SK-N-SH treated with all-trans-retinoic acid at 6 μM for 48 hours (cell line): ENCODE results near the gene BCAR3.

Experiments used
- ARNTL ChIP-seq: fragments of 450-650 bp; formaldehyde crosslinking; IDR thresholded peaks from 2 replicates; pipeline ENCODE4 v1.5.0; 2020; ENCODE audit warnings: low read depth, mild to moderate bottlenecking, moderate library complexity, borderline replicate concordance
- CSDC2 ChIP-seq: fragments of 250-450 bp; sonication (Bioruptor Pico); IDR thresholded peaks from 2 replicates; pipeline ENCODE4 v1.5.0; 2020; ENCODE audit warnings: mild to moderate bottlenecking, moderate library complexity
- OSR1 ChIP-seq: fragments of 250-450 bp; sonication (Bioruptor Pico); IDR thresholded peaks from 2 replicates; pipeline ENCODE4 v1.8.0; 2022; ENCODE audit warnings: moderate library complexity, mild to moderate bottlenecking, inconsistent platforms
- PPARA ChIP-seq: fragments of 250-450 bp; sonication (Bioruptor Pico); IDR thresholded peaks from 2 replicates; pipeline ENCODE4 v1.5.0; 2020; ENCODE audit warnings: mild to moderate bottlenecking, borderline replicate concordance
- RARB ChIP-seq: fragments of 250-450 bp; sonication (Bioruptor Pico); IDR thresholded peaks from 2 replicates; pipeline ENCODE4 v1.8.0; 2021; ENCODE audit warnings: mild to moderate bottlenecking, moderate library complexity
- ZFP30 ChIP-seq: fragments of 450-650 bp; formaldehyde crosslinking; IDR thresholded peaks from 2 replicates; pipeline ENCODE4 v1.5.0; 2022; ENCODE audit warnings: mild to moderate bottlenecking, moderate library complexity
- TF ChIP-seq, protein P1 (sequence below): fragments of 250-450 bp; sonication (Bioruptor Pico); IDR thresholded peaks from 2 replicates; pipeline ENCODE4 v1.8.0; 2020; ENCODE audit warnings: mild to moderate bottlenecking, moderate library complexity, borderline replicate concordance
- TF ChIP-seq, protein P2 (sequence below): fragments of 250-450 bp; sonication (Bioruptor Pico); IDR thresholded peaks from 2 replicates; pipeline ENCODE4 v1.8.0; 2021; ENCODE audit warnings: low read depth, mild to moderate bottlenecking, moderate library complexity, borderline replicate concordance
- TF ChIP-seq, protein P3 (sequence below): fragments of 250-450 bp; sonication (Bioruptor Pico); IDR thresholded peaks from 2 replicates; pipeline ENCODE4 v1.5.1; 2020; ENCODE audit warnings: low read depth, mild to moderate bottlenecking, moderate library complexity

DNA sequence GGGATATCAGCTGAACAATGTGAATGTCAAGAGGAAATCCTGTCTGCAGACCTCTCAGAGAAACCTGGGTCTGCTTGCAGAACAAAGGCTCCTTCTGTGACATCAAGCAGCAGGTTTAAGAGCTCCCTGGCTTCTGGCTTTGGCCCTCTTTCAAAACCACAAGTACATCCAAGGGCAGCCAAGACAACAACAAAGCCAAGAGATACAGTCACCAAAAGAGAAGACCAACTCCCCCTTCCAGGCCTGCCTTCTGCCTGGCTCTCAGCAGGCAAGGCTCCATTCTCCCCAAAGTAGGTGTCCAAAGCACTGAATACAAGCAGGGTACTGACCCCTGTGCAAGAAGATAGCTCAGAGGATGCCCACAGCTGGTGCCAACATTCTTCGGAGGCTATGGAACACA, 11.5 kb downstream of the BCAR3 start:
- TF ChIP-seq ZFP30 (no peak), ARNTL (no peak), PPARA (CRISPR knock-in tag) (no peak), OSR1 (CRISPR knock-in tag) (no peak), CSDC2 (CRISPR knock-in tag) (no peak), RARB (no peak)
- TF ChIP-seq, protein P1, sequence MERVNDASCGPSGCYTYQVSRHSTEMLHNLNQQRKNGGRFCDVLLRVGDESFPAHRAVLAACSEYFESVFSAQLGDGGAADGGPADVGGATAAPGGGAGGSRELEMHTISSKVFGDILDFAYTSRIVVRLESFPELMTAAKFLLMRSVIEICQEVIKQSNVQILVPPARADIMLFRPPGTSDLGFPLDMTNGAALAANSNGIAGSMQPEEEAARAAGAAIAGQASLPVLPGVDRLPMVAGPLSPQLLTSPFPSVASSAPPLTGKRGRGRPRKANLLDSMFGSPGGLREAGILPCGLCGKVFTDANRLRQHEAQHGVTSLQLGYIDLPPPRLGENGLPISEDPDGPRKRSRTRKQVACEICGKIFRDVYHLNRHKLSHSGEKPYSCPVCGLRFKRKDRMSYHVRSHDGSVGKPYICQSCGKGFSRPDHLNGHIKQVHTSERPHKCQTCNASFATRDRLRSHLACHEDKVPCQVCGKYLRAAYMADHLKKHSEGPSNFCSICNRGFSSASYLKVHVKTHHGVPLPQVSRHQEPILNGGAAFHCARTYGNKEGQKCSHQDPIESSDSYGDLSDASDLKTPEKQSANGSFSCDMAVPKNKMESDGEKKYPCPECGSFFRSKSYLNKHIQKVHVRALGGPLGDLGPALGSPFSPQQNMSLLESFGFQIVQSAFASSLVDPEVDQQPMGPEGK = no peak
- TF ChIP-seq, protein P2, sequence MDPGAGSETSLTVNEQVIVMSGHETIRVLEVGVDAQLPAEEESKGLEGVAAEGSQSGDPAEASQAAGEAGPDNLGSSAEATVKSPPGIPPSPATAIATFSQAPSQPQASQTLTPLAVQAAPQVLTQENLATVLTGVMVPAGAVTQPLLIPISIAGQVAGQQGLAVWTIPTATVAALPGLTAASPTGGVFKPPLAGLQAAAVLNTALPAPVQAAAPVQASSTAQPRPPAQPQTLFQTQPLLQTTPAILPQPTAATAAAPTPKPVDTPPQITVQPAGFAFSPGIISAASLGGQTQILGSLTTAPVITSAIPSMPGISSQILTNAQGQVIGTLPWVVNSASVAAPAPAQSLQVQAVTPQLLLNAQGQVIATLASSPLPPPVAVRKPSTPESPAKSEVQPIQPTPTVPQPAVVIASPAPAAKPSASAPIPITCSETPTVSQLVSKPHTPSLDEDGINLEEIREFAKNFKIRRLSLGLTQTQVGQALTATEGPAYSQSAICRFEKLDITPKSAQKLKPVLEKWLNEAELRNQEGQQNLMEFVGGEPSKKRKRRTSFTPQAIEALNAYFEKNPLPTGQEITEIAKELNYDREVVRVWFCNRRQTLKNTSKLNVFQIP = no peak
- TF ChIP-seq, protein P3, sequence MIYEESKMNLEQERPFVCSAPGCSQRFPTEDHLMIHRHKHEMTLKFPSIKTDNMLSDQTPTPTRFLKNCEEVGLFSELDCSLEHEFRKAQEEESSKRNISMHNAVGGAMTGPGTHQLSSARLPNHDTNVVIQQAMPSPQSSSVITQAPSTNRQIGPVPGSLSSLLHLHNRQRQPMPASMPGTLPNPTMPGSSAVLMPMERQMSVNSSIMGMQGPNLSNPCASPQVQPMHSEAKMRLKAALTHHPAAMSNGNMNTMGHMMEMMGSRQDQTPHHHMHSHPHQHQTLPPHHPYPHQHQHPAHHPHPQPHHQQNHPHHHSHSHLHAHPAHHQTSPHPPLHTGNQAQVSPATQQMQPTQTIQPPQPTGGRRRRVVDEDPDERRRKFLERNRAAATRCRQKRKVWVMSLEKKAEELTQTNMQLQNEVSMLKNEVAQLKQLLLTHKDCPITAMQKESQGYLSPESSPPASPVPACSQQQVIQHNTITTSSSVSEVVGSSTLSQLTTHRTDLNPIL (CRISPR knock-in tag) = no peak
